OCI-LY1 (cell line): ENCODE measurements around the gene ADGRV1.

ENCODE experiments used
- EZH2 ChIP-seq: fragments of 200-600 bp; sonication (generic), shearing (Covaris generic); IDR thresholded peaks from 2 replicates; pipeline ENCODE4 v1.8.0; 2017; ENCODE audit warnings: borderline replicate concordance, mixed run types, mild to moderate bottlenecking, antibody characterized with exemption, low read length, moderate library complexity, mixed read lengths
- TF ChIP-seq, protein P1 (sequence below): fragments of 200-600 bp; sonication (generic), shearing (Covaris generic); IDR thresholded peaks from 2 replicates; pipeline ENCODE4 v1.5.1; 2017; ENCODE audit warnings: mild to moderate bottlenecking, antibody characterized with exemption, low read length, moderate library complexity, mixed read lengths

DNA sequence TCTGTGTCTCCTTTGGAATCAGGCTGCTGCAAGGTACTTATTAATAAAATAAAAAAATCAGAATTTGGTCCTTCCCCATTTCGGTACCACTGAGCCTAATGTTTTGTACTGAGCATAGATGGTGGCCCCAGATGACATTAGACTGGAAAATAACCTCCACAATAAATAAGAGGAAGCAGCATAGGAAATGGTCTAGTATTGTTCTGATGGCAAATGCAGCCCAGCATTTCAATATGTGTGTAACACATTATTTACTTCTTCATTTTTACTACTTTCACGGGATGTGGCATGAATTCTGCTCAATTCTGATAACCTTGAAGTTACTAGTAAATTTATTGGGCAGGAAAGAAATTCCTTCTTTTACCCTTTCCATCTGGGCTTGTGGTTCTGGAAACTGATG, 295.6 kb downstream of the ADGRV1 start:
- TF ChIP-seq, protein P1, sequence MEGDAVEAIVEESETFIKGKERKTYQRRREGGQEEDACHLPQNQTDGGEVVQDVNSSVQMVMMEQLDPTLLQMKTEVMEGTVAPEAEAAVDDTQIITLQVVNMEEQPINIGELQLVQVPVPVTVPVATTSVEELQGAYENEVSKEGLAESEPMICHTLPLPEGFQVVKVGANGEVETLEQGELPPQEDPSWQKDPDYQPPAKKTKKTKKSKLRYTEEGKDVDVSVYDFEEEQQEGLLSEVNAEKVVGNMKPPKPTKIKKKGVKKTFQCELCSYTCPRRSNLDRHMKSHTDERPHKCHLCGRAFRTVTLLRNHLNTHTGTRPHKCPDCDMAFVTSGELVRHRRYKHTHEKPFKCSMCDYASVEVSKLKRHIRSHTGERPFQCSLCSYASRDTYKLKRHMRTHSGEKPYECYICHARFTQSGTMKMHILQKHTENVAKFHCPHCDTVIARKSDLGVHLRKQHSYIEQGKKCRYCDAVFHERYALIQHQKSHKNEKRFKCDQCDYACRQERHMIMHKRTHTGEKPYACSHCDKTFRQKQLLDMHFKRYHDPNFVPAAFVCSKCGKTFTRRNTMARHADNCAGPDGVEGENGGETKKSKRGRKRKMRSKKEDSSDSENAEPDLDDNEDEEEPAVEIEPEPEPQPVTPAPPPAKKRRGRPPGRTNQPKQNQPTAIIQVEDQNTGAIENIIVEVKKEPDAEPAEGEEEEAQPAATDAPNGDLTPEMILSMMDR = no peak
- no peak for TF ChIP-seq EZH2
